Measurements from ENCODE around the gene GPR4.

DNA sequence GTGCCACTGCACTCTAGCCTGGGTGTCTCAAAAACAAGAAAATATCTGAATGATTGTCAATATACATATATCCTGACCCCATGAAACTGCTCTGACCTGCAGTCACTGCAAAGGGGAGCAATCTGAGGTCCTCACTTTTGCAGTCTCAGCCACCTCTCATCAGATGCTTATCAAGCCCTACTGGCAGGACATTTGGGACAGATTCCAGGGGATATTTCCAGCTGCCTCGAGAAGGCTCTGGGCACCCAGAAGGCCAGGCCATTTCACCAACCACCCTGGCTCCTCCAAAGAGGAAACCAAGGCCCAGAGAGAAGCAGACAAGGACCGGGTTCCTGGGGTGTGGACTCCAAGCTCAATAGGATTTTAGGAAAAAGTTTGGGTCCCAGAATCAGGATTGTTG is 34.9 kb upstream of the GPR4 start:
- TF ChIP-seq CTCF (IDR thresholded peaks at IDR 0.05), result no peak
- no peak for TF ChIP-seq RAD21 (IDR thresholded peaks at IDR 0.05; ENCODE audit: low read length)
- no peak for TF ChIP-seq CHD2 (IDR thresholded peaks at IDR 0.05; ENCODE audit: low read length, partially characterized antibody)
- TF ChIP-seq YY1 (IDR thresholded peaks at IDR 0.05; ENCODE audit: low read depth), result no peak
- TF ChIP-seq GABPA (IDR thresholded peaks at IDR 0.05; ENCODE audit: low read depth), result no peak
- no peak for TF ChIP-seq REST (IDR thresholded peaks at IDR 0.05; ENCODE audit: low read depth, low read length)
- no peak for TF ChIP-seq EP300 (IDR thresholded peaks at IDR 0.05; ENCODE audit: borderline replicate concordance in 1 of 2, low read depth in 1 of 2, low read length in 1 of 2)
- no peak for TF ChIP-seq EZH2phosphoT487 (IDR thresholded peaks at IDR 0.05; ENCODE audit: borderline replicate concordance, low read depth)
- no peak for TF ChIP-seq USF2 (IDR thresholded peaks at IDR 0.05; ENCODE audit: borderline replicate concordance, low read depth, low read length)
- TF ChIP-seq, protein P1, sequence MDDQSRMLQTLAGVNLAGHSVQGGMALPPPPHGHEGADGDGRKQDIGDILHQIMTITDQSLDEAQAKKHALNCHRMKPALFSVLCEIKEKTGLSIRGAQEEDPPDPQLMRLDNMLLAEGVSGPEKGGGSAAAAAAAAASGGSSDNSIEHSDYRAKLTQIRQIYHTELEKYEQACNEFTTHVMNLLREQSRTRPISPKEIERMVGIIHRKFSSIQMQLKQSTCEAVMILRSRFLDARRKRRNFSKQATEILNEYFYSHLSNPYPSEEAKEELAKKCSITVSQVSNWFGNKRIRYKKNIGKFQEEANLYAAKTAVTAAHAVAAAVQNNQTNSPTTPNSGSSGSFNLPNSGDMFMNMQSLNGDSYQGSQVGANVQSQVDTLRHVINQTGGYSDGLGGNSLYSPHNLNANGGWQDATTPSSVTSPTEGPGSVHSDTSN (IDR thresholded peaks at IDR 0.05), result no peak
- TF ChIP-seq SMC3 (IDR thresholded peaks at IDR 0.05; ENCODE audit: low read depth, low read length), result no peak
